Calu3 (cell line): ENCODE data around the gene PPP1R13B. TPM values are rescaled to one million over a fixed set of nuclear protein-coding genes. Genes with fewer than 3 reads are reported as not detected.
"Not testable (repeated sequence)": the region's sequence is repeated elsewhere in the genome, so short reads cannot be mapped to it uniquely, and the experiment has no call there.

Experiments
- BruUV-seq: library from RNA; stranded (reverse); fragments of 400-500 nt; replicated peaks from 2 replicates; lab custom pipeline; 2021; lab: Mats Ljungman, UMichigan
- CTCF ChIA-PET: fragments of 300-600 bp; sonication (Branson Sonifier 250); formaldehyde crosslinking; loops from one replicate; lab custom pipeline; 2022; ENCODE audit warnings: antibody characterized with exemption; lab: Charles Lee
- DNase-seq: peaks from one replicate; pipeline ENCODE4 v3.0.0; 2022
- H3K27ac Mint-ChIP-seq: one replicate; pipeline ENCODE4 v1.8.0; 2022; ENCODE audit warnings: mixed read lengths; ENCODE audit not compliant: unreplicated experiment
- H3K27me3 Mint-ChIP-seq: one replicate; pipeline ENCODE4 v1.8.0; 2022; ENCODE audit warnings: mixed read lengths; ENCODE audit not compliant: unreplicated experiment
- H3K36me3 Mint-ChIP-seq: one replicate; pipeline ENCODE4 v1.8.0; 2022; ENCODE audit warnings: mild to moderate bottlenecking, moderate library complexity, mixed read lengths; ENCODE audit not compliant: insufficient read depth, unreplicated experiment
- H3K4me1 Mint-ChIP-seq: one replicate; pipeline ENCODE4 v1.8.0; 2022; ENCODE audit warnings: mild to moderate bottlenecking, low read depth, mixed read lengths; ENCODE audit not compliant: unreplicated experiment
- H3K4me3 Mint-ChIP-seq: one replicate; pipeline ENCODE4 v1.8.0; 2022; ENCODE audit warnings: mild to moderate bottlenecking, low read depth, moderate library complexity, mixed read lengths; ENCODE audit not compliant: unreplicated experiment
- H3K9me3 Mint-ChIP-seq: one replicate; pipeline ENCODE4 v1.8.0; 2022; ENCODE audit warnings: low read depth, mixed read lengths; ENCODE audit not compliant: unreplicated experiment
- intact Hi-C: fragments of 100-400 bp; cut with micrococcal nuclease; formaldehyde crosslinking; loops from one replicate; pipeline ENCODE4 v1.10.0; 2022; ENCODE audit not compliant: unreplicated experiment
- total RNA-seq: library from RNA; stranded (reverse); gene quantifications from 2 replicates; pipeline ENCODE4 v1.2.3, GENCODE V29; 2022
- TF ChIP-seq, protein P1 (sequence below): fragments of 200-600 bp; IDR thresholded peaks from one replicate; pipeline ENCODE4 v1.8.0; 2022; ENCODE audit warnings: antibody characterized with exemption; ENCODE audit not compliant: unreplicated experiment

PPP1R13B gene
- total RNA-seq, 1 experiment from 2014 or later = 27.7 TPM

DNA sequence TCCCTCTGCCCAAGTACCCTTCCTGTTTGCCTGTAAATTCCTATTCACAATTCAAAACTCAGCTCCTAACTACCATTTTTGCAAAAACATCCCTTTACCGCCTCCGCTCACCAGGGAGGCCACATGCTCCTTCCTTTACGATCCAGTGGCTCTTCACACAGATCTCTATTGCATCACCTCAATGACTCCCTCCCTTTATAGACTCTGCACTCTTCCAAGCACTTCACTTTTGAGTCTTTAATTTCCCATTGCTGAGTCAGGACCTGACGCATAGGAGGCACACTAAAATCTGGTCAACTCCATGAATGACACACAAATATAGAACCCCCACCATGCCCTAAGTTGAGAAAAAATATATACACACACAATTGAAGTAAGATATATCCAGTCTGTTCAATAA is 45.9 kb downstream of the PPP1R13B start:
- intact Hi-C loops = no loop called here
- no peak overlapping the region for H3K4me3 Mint-ChIP-seq
- H3K4me1 Mint-ChIP-seq = no peaks in the 10 kb centered on the region
- no peak overlapping the region for H3K27ac Mint-ChIP-seq
- TF ChIP-seq, protein P1, sequence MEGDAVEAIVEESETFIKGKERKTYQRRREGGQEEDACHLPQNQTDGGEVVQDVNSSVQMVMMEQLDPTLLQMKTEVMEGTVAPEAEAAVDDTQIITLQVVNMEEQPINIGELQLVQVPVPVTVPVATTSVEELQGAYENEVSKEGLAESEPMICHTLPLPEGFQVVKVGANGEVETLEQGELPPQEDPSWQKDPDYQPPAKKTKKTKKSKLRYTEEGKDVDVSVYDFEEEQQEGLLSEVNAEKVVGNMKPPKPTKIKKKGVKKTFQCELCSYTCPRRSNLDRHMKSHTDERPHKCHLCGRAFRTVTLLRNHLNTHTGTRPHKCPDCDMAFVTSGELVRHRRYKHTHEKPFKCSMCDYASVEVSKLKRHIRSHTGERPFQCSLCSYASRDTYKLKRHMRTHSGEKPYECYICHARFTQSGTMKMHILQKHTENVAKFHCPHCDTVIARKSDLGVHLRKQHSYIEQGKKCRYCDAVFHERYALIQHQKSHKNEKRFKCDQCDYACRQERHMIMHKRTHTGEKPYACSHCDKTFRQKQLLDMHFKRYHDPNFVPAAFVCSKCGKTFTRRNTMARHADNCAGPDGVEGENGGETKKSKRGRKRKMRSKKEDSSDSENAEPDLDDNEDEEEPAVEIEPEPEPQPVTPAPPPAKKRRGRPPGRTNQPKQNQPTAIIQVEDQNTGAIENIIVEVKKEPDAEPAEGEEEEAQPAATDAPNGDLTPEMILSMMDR = no peak
- H3K27me3 Mint-ChIP-seq = no peaks in the 10 kb centered on the region
- no peaks in the 10 kb centered on the region for H3K36me3 Mint-ChIP-seq
- CTCF ChIA-PET = interaction anchor here (0.6 kb wide), 1 partner anchor 21 kb away, joined by 5 read pairs; no protein-coding TSS in a partner anchor
- no TSS peak for BruUV-seq
- DNase-seq = no peak
- no peaks in the 10 kb centered on the region for H3K9me3 Mint-ChIP-seq

DNA sequence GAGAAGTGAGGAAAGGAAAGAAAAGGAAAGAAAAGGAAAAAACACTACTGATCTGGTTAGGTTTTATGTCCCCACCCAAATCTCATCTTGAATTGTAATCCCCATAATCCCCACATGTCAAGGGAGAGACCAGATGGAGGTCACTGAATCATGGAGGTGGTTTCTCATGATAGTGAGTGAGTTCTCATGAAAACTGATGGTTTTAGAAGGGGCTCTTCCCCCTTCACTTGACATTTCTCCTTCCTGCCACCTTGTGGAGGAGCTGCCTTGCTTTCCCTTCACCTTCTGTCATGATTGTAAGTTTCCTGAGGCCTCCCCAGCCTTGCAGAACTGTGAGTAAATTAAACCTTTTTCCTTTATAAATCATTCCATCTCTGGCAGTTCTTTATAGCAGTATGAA is 54.2 kb downstream of the PPP1R13B start:
- DNase-seq, H3K36me3 Mint-ChIP-seq, BruUV-seq, H3K4me3 Mint-ChIP-seq, H3K9me3 Mint-ChIP-seq, intact Hi-C loops, H3K27me3 Mint-ChIP-seq, CTCF ChIA-PET, H3K27ac Mint-ChIP-seq, H3K4me1 Mint-ChIP-seq: not testable (repeated sequence)

DNA sequence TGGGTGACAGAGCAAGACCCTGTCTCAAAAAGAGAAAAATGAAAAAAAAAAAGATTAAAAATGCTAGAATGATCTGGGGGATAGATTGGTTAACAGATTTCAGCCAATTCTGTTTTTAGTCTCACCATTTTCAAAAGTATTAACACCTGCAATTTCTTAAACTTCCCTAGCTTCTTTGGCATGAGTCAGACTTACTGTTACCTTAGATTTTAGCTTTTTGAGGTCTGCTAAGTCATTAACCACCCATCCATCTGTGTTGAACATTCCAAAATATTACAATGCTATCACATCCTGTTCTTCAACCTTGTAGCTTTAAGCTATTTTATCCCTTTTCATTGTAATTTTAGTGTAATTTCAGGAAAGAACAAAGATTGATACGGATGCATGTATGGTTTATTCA is 59.3 kb downstream of the PPP1R13B start:
- CTCF ChIA-PET = no interaction called here
- Mint-ChIP-seq H3K4me1 (no peaks in the 10 kb centered on the region), H3K36me3 (no peaks in the 10 kb centered on the region), H3K9me3 (no peaks in the 10 kb centered on the region), H3K27me3 (no peaks in the 10 kb centered on the region), H3K27ac (no peak overlapping the region), H3K4me3 (no peak overlapping the region)
- no TSS peak for BruUV-seq
- intact Hi-C loops = no loop called here
- no peak for DNase-seq
- TF ChIP-seq, protein P1 = no peak

DNA sequence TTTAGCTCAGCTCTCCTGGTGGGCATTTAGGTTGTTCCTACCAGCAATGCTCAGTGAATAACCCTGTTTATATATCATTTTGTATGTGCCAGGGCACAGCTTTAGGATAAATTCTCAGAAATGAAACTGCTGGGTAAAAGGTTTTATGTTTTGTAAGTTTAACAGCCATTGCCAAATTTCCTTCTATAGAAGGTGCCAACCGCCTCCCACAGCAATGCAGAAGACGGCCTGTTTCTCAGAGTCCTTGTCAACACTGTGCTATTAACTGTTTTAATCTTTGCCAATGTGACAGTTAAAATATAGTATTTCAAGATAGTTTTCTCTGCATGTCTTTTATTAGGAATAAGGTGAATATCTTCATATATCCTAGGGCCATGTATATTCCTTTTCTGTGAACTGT is 65.0 kb downstream of the PPP1R13B start:
- no peaks in the 10 kb centered on the region for H3K36me3 Mint-ChIP-seq
- no peaks in the 10 kb centered on the region for H3K9me3 Mint-ChIP-seq
- no peaks in the 10 kb centered on the region for H3K4me1 Mint-ChIP-seq
- TF ChIP-seq, protein P1 = no peak
- H3K27ac Mint-ChIP-seq = no peak overlapping the region
- BruUV-seq = no TSS peak
- CTCF ChIA-PET = no interaction called here
- intact Hi-C loops = no loop called here
- no peak for DNase-seq
- H3K4me3 Mint-ChIP-seq = no peak overlapping the region
- no peaks in the 10 kb centered on the region for H3K27me3 Mint-ChIP-seq

DNA sequence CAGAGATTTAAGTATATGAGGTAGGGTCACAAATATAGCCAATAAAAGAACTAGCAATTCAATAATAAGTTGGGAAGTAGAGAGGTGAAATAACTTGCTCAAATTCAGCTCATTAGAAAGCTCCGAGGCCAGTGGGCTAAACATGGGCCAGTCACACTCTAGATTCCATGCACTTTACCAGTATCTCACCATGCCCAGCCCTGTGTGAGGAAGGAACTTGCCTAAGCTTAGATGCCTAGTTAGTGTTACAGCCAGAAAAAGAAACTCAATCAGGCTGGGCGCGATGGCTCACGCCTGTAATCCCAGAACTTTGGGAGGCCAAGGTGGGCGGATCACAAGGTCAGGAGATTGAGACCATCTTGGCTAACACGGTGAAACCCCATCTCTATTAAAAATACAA is 71.1 kb downstream of the PPP1R13B start:
- H3K27me3 Mint-ChIP-seq, H3K9me3 Mint-ChIP-seq, H3K4me1 Mint-ChIP-seq, DNase-seq, CTCF ChIA-PET, H3K4me3 Mint-ChIP-seq, BruUV-seq, H3K36me3 Mint-ChIP-seq, H3K27ac Mint-ChIP-seq, intact Hi-C loops: not testable (repeated sequence)
